Measurements from ENCODE around the gene JCHAIN.

Gene JCHAIN

DNA sequence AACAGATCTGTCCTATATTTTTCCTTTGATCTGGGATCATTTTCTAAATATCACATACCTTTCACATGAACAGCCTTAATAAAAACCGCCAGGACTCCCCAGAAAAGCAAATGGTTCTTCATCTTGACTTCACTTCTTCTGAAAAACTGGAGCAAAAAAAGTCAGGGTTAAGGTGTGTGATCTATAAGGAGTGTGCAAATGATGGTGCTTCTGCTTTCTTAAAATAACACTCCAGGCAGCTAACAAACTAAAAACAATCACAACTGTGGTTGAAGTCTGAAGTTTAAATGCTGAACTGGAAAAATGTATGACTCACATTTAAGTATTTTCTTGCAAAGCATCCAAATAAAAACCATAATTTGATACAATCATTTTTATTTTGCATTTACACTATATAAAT lies at the start of gene JCHAIN:
TSS of gene JCHAIN (minus strand) at position 140 of the 400 bp plus-strand sequence. CDS start at position 122, 18 bp downstream.
- TF ChIP-seq, protein P1, sequence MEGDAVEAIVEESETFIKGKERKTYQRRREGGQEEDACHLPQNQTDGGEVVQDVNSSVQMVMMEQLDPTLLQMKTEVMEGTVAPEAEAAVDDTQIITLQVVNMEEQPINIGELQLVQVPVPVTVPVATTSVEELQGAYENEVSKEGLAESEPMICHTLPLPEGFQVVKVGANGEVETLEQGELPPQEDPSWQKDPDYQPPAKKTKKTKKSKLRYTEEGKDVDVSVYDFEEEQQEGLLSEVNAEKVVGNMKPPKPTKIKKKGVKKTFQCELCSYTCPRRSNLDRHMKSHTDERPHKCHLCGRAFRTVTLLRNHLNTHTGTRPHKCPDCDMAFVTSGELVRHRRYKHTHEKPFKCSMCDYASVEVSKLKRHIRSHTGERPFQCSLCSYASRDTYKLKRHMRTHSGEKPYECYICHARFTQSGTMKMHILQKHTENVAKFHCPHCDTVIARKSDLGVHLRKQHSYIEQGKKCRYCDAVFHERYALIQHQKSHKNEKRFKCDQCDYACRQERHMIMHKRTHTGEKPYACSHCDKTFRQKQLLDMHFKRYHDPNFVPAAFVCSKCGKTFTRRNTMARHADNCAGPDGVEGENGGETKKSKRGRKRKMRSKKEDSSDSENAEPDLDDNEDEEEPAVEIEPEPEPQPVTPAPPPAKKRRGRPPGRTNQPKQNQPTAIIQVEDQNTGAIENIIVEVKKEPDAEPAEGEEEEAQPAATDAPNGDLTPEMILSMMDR (IDR thresholded peaks at IDR 0.05; ENCODE audit: low read depth, low read length), result no peak
- DNase-seq (ENCODE audit: extremely low read depth, low read depth), result no peak

DNA sequence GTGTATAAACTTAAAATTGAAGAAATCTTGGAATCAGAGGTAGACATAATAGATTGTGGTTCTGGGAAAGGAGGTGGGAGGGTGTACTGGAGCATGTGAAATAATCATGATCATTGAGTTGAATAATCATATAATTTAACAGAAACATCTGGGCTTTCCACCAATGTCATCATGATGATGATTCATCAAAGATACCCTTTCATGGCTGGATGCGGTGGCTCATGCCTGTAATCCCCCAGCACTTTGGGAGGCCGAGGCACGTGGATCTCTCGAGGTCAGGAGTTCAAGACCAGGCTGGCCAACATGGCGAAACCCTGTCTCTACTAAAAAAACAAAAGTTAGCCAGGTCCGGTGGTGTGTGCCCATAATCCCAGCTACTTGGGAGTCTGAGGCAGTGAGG lies 48.8 kb upstream of the JCHAIN start:
- TF ChIP-seq, protein P1 (IDR thresholded peaks at IDR 0.05; ENCODE audit: low read depth, low read length), result no peak
- DNase-seq (ENCODE audit: extremely low read depth, low read depth), result peak; percentile 49

DNA sequence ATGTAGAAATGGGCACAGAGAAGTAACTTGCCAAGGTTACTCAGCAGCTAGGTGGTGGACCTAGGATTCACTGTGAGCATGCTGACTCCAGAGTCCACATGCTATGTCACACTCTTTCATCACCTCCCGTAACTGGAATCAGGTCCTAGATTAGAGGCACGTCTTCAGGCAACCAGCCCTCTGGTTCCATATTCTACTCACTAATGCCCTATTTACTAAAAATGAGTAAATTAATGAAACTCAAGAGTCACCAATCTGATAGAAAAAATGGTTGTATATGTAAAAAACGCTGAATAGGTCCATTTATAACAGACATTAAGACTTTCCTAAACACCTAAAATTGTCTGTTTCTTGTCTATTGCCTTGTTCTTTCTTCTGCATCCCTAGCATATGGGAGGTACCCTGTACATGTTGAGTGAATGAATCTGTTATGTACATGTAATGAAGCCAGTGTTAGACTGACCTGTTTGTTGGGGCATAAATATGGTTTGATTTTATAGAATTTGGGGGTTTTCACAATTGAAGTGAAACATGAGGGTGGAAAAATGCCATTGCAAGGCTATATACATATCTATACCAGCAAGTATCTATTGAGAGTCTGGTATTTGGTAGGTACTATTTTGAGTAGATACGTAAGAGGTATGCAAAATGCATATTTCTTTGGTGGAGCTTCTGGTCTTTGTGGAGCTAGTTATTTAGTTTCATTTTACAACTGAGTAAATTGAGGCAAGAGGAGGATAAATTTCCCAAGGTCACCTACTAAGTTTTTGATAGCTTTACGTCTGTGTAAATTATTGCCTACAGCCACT lies 48.0 kb upstream of the JCHAIN start:
- TF ChIP-seq, protein P1 (IDR thresholded peaks at IDR 0.05; ENCODE audit: low read depth, low read length), result no peak
- DNase-seq (ENCODE audit: extremely low read depth, low read depth), result no peak

DNA sequence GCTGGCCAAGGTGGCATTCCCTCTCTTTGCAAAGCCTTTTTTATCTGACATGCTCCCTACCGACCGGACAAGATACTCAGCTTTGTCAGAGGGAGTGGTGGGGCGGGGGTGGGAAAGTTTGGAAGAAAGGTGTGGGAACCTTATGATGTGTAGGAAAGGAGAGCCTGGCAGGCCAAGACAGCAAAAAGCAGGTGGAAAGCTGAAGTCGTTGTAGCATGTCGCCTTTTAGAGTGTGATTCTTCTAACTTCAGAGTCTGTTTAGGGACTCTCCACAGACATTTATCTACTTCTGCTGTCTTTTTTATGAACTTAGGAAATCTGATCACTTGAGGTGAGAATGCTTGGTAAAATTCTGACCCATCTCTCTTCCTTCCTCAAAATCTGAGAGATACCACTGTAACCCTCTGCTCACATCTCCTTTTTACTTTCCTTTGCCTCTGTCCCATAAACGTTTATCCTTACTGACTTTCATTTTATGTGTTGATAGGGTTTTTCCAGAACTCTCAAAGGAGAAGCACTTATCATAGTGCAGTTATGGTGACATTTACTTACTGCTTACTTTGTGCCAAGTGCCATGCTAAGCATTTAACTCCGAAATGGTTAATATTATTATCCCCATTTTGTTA lies 47.3 kb upstream of the JCHAIN start:
- no peak for DNase-seq (ENCODE audit: extremely low read depth, low read depth)
- TF ChIP-seq, protein P1 (IDR thresholded peaks at IDR 0.05; ENCODE audit: low read depth, low read length), result no peak

DNA sequence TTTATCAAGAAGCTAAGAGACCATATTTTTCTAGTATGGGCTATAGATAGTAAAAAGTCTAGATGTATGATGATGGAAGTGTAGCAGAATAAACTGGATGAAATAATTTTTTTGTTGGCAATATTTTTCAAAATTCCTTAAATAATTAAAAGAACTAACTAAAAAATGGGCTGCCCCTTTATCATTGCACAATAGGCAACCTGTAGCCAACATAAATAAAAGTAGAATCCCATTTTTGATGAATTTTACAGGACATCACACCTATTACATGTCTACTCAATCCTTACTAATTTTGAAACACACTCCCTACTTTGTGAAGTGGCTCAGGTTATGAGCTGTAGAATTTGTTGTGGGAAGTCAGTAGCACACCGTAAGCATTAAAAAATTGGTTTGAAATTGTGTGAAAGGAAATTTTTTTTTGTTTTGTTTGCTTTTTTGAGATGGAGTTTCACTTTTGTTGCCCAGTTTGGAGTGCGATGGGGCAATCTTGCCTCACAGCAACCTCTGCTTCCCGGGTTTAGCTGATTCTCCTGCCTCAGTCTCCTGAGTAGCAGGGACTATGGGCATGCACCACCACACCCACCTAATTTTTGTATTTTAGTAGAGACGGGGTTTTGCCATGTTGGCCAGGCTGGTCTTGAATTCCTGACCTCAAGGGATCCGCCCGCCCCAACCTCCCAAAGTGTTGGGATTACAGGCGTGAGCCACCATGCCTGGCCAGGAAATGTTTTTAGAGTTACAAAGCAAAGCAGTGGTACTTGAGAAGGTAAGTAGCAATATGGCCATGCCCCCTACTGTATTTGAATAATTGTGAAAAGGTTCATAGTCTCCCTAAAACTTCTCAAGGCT lies 46.5 kb upstream of the JCHAIN start:
- TF ChIP-seq, protein P1 (IDR thresholded peaks at IDR 0.05; ENCODE audit: low read depth, low read length), result no peak
- no peak for DNase-seq (ENCODE audit: extremely low read depth, low read depth)

DNA sequence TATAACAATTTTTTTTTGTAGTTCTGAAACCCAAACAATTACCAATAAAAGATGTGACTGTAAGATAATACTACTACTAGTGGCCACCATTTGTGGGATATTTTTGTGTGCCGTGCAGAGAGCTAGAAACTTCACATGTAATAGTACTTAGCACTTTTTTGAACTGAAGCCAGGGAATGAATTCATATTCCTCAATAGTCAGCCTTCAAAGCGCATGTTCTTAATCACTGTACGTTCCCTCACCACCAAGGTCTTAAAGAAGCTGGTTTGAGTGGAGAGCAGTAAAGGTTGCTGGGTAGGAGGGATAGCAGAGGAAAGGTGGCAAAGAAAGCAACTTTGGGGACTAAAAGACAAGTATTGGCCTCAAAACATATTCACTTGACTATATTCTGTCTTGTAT lies 45.8 kb upstream of the JCHAIN start:
- TF ChIP-seq, protein P1 (IDR thresholded peaks at IDR 0.05; ENCODE audit: low read depth, low read length), result no peak
- DNase-seq (ENCODE audit: extremely low read depth, low read depth), result no peak

Data from AG09319 (cell line).